ENCODE results near the gene ST3GAL3.
A peak's percentile ranks its signal among the peaks of the same experiment; 100 is the strongest.
"Not testable (repeated sequence)": the region's sequence is repeated elsewhere in the genome, so short reads cannot be mapped to it uniquely, and the experiment has no call there.

ST3GAL3 gene

DNA sequence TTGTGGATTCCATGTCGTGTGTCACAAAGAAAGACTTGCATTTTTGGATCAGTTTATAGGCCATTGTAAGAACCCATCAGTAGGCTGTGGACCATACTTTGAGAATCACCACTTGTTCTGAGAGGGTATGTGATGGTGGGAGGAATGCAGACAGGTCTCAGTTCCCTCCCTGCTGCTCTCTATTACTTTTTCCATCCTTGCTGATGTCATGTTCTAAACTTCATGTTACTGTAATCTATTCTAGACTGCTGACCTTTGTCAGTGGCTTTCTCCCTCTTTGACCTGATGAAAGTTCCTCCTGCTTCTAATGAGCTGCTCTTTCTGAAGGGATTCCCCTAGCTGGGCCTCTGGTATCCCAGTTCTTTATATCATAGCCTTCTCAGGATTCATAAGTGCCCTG, 46.1 kb downstream of the ST3GAL3 start:
- DNase-seq (ENCODE audit: low read depth in 1 of 2, low spot score in 1 of 2) = no peak

DNA sequence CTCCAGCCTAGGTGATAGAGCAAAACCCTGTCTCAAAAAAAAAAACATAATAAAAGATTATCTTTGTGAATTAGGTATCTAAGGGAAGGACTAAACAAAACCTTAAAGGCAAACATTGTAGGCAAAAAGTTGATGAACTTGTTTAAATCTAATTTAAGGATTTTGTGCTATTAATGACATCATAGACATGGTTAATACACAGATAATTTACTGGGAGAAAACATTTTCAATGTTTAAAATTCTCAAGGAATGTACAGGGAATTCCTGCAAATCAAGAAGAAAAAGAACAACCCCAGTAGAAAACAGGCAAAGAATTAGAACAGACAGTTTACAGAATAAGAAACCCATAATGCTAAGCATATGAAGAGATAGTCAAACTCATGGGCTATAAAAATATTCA, 47.6 kb downstream of the ST3GAL3 start:
- DNase-seq (ENCODE audit: low read depth in 1 of 2, low spot score in 1 of 2) = no peak

DNA sequence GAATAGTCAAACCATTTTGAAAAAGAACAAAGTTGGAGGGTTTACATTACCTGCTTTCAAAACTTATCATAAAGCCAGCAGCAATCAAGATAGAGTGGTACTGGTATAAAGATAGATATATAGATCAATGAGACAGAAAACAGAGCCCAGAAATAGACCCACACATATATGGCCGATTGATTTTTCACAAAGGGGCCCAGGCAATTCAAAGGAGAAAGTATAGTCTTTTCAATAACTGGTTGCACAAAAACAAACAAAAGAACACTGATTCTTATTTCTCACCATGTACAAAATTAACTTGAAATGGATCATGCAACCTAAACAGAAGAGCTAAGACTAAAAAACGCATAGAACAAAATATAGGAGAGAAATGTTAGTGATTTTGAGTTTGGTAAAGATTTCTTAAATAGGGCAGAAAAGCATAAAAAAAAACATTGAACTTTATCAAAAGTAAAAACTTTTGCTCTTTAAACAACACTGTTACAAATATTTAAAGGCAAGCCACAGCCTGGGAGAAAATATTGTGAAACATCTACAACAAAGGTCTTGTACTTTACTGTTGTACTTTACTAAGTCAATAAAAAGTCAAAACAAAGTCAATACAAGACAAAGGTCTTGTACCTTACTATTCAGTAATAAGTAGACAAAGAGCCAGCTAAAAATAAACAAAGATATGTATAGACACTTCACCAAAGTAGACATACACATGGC, 50.2 kb downstream of the ST3GAL3 start:
- DNase-seq (ENCODE audit: low read depth in 1 of 2, low spot score in 1 of 2) = no peak

DNA sequence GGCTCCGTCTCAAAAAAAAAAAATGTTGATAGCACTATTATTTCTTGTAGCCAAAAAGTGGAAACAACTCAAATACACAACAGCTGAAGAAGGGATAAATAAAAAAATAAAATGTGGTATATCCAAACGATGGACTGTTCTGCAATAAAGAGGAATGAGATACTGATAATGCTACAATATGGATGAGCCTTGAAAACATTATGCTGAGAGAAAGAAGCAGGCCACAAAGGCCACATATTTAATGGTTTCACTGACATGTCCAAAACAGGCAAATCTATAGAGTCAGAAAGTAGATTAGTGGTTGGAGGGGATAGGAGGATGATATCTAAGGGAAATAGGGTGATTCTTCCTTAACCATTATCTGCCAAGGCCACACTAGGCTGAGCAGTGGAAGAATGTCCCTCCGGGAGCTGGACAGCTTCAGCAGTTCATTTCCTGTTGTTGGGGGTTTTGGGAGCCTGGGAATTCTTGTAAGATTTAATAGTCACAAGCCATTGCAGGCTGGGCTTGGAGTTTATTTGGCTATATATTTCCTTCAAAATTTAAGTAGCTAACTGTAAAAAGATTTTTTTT, 53.5 kb downstream of the ST3GAL3 start:
- DNase-seq (ENCODE audit: low read depth in 1 of 2, low spot score in 1 of 2) = no peak

DNA sequence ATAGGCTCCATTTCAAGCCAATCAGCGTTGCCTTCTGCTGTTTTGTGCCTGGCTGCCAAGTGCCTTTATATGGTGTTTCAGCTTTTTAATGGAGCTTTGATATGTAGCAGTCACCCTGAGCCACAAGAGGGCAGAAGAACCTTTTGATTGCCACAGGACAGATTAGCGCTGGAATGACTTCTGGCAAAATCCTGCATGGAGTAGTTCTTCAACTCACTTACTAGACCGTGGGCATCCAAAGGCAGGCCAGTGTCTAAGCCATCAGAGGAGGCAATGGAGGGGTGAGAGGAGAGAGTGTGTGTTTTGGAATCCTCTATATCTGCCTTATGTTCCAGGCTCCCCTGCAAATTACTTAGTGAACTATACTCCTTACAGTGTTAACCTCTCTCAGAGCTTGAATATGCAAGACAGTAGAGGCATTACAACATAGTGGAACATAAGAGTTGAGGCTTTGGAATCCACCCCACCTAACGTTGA, 56.2 kb downstream of the ST3GAL3 start:
- DNase-seq (ENCODE audit: low read depth in 1 of 2, low spot score in 1 of 2) = peak in 1 of 2 donors; percentile 1

DNA sequence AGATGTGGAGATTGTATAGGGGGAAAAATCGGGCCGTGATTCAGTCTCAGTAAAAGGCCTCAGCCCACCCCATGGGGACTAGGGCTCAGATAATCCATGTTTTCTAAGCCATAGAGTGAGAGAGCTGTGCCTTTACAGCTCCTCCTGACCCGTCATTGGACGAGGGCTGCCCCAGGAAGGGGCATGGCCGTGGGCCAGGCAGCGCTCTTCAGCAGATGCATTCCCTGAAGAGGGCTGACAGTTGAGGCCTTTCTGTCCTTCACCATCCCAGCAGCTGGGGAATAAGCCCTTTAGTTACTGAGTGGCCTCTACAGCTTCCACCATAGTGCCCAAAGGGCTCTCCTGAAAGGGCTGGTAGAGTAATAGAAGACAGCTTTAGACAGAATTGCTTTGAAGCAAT, 57.2 kb downstream of the ST3GAL3 start:
- DNase-seq (ENCODE audit: low read depth in 1 of 2, low spot score in 1 of 2) = no peak

DNA sequence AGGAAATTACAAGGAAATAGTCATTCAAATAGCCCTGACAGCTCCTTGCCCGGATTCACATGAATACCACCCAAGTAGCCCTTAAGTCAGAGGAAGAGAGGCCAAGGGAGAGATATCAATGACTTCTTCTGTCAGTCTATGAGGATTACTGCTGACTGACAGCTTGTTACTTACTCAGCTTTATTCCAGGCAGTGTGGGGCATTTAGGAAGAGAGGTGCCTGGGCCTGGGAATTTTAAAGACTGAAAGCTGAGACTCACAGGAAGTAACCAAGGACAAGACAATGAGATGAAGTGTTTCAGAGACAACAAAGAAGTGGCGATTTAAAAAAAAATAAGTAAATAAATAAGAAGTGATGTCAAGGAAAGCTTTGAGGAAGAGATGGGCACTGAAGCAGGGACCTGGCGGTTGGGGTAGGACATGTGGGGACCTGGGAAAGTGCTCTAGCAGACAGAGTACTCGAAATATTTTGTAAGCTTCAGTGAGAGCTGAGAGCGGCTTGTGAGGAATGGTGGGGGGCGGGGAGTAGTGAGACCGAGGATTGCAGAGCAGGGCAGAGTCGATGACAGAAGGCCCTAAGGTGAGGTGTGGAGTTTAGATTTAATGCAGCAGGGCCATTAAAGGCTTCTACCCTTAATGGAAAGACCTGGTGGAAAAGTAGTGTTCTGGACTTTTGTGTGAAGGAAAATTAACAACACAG, 58.9 kb downstream of the ST3GAL3 start:
- no peak for DNase-seq (ENCODE audit: low read depth in 1 of 2, low spot score in 1 of 2)

DNA sequence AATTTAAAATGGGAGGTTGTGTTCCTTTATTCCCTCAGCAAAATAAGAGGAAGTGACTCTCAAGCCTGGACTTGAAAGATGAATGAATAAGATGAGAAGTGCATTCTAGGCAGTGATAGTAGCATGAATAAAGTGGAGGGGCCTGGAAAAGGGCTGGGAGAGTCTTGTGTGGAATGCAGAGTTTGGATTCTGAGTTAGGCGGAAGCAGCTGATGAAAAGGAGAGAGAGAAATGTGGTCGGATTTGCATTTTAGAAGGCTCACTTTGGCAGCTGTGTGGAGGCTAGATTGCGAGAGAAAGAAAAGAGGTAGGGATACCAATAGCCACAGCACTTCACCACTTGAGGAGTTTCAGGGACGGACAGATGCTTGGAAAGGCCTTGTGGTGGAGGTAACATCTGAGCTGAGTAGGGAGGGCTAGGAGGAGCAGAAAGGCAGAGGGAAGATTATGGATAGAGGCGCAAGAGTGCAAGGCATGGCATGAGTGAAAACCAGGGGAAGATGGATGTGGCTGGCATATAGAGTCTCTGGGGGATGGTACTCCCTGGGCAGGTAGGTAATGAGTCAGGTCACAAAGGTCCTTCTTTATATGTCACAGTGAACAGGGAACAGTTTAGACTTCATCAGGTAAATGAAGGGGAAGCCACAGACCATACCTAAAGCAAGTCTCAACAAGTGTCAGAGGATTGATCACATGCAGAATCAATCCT, 59.6 kb downstream of the ST3GAL3 start:
- no peak for DNase-seq (ENCODE audit: low read depth in 1 of 2, low spot score in 1 of 2)

DNA sequence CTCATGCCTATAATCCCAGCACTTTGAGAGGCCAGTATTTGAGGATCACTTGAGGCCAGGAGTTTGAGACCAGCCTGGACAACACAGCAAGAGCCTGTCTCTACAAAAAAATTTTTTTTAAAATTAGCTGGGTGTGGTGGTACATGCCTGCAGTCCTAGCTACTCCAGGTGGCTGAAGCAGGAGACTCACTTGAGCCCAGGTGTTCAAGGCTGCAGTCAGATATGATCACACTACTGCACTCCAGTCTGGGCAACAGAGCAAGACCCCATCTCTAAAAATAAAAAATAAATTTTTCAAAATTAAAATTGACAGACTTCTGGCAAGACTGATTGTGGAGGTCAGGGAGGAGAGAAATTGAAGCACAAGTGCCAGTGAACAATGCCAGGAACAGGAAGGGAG, 60.8 kb downstream of the ST3GAL3 start:
- DNase-seq (ENCODE audit: low read depth in 1 of 2, low spot score in 1 of 2) = no peak

DNA sequence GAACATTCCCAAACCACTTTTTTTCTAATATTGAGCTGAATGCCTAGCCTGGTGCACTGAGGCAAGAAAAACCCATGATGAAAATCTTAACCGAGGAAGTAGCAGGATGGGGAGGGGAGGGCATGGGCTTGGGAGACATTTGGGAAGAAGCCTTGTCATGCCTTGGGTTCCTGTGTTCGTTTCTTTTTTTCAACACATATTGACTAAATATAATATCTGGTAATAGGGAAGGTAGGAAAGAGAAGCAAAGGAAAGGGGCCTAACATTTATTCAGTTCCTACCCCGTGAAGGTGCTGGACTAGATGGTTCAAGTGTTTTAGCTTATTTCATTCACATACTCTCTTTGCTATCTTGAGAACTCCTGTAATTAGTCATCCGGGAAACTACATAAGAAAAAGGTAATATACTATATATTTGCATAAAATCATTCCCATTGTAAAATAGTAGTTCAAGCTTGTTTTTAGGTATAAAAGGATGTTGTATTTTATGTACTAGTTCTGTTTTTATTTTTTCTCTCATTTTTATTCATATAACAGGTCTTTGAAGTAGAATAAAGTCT, 62.1 kb downstream of the ST3GAL3 start:
- DNase-seq (ENCODE audit: low read depth in 1 of 2, low spot score in 1 of 2) = no peak

DNA sequence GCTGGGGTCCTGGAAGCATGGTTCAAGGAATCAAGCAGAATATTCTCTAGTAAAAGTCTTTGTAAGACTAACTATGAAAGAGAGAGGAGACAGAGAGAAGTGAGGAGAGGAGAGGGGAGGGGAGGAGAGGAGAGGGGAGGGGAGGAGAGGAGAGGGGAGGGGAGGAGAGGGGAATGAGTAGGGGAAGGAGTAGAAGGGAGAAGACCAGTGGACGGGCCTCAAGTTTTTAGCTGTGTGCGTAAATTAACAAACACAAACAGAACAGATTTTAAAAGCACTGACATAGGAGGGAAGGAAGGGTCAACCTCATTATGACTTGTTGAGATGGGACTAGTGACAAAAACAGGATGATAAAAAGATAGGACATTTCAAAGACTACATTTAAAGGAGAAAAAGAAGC, 62.8 kb downstream of the ST3GAL3 start:
- DNase-seq (ENCODE audit: low read depth in 1 of 2, low spot score in 1 of 2) = no peak

DNA sequence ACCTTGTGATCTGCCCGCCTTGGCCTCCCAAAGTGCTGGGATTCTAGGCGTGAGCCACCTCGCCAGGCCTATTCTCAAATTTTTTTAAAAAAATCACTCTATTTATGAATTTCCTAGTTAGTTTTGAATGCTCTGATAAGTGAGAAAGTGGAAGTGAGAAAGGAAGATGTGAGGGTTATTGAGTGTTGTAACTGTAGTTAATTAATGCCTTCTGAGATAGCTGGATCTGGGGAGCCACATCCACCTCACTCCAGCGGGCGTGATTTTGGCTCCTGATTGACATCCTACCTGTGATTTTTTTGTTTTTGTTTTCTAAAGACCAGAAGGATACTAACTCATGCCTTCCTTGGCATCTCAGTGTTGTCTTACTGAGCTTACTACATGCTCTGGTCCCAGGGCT, 65.6 kb downstream of the ST3GAL3 start:
- no peak for DNase-seq (ENCODE audit: low read depth in 1 of 2, low spot score in 1 of 2)

DNA sequence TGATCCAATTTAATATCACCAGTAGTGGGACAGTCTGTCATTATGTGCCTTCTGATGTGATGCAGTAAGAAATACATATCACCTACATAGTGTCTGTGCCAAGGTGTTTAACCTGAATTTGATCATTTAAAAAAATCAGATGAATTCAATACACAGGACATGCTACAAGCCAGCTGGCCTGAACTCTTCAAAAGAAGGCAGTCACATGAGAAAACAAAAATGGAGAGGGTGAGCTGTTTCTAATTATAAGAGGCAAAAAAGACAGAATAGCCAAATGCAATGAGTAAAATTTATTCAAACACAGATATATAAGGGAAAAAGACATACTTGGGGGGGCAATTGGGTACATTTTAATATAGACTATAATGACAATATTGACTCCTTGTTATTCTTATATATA, 66.5 kb downstream of the ST3GAL3 start:
- no peak for DNase-seq (ENCODE audit: low read depth in 1 of 2, low spot score in 1 of 2)

DNA sequence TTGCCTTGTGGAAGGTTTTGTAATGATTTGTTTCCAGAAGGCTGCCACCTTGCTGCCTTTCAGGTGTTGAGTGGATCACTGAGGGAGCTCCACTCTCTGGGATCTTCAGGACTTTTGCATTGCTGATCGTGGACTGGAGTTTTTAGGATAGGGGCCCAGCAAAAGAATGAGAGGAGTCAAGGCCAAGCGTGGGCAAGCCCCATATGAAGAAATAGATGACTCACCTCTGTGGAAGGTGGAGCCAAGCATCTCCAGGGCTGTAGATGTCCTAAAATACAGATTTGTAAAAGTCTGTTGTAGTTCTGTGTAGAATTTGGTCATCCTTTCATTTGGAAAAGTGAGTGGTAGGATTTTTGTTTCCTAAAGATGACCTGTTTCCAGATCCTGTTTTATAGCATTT, 67.0 kb downstream of the ST3GAL3 start:
- DNase-seq (ENCODE audit: low read depth in 1 of 2, low spot score in 1 of 2) = no peak

DNA sequence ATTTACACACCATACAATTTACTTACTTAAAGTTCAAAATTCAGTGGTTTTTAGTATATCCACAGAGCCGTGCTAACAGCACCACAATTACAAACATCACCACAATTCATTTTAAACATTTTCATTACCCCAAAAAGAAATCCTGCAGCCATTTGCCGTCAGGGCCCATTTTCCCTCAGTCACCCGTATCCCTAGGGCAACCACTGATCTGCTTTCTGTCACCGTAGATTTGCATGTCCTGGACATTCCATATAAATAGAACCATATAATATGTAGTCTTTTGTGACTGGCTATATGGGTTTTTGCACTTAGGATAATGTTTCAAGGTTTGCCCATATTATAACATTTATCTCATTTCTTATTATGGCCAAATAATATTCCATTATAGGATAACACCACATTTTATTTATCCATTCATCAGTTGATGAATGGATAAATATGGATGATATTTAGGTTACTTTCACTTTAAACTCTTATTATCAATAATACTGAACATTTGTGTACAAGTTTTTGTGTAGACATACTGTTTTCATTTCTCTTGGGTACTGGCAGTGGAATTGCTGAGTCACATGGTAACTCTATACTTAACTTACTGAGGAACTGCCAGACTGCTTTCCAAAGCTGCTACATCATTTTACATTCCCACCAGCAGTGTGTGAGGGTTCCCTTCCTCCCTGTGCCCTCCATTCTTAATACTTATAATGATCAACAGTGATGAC, 68.9 kb downstream of the ST3GAL3 start:
- DNase-seq (ENCODE audit: low read depth in 1 of 2, low spot score in 1 of 2) = no peak

DNA sequence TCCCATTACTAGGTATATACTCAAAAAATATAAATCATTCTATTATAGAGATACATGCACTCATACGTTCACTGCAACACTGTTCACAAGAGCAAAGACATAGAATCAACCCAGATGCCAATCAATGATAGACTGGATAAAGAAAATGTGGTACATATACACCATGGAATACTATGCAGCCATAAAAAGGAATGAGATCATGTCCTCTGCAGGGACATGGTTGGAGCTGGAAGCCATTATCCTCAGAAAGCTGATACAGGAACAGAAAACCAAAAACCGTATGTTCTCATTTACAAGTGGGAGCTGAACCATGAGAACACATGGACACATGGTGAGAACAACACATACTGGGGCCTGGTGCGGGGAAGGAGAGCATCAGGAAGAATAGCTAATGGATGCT, 70.6 kb downstream of the ST3GAL3 start:
- not testable (repeated sequence) for DNase-seq (ENCODE audit: low read depth in 1 of 2, low spot score in 1 of 2)

DNA sequence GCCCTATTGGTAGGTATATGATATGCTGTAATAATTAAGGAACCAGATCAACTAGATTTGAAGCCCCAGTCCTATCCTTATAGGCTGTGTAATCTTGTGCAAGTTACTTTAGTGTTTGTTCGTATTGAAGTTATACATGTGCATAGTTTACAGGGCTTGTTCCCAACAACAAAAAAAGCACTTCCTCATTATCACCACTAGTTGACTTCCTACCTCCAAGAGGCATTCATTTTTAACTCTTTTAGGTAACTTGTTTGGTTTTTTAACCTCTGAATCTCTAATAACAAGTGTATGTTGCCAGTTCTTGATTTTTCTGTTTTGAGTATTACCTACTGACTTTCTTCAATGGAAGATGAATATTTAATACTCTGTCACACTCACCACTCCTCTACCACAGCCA, 71.9 kb downstream of the ST3GAL3 start:
- no peak for DNase-seq (ENCODE audit: low read depth in 1 of 2, low spot score in 1 of 2)

DNA sequence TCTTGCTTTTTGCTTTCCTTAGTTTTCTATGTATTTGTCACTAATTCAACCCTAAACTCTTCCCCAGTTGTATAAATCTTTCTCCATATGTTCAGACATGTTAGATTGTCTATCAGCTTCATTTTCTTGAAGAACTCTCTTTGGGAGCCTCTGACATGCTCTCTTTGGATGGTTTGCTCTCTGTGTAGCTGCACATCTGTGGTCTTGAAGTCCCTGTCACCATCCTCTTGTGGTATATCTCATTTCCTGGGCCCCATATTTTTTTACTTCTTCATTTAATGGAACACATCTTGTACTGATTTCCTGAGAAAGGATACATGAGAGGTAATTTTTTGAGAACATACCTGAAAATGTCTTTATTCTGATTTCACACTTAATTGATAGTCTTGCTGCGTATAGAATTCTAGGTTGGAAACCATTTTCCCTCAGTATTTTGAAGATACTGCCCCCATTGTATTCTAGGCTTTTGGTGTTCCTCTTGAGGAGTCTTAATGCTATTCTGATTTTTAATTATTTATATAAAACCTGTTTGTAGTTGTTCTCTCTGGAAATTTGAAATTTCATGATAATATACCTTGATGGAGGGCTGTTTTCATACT, 72.6 kb downstream of the ST3GAL3 start:
- DNase-seq (ENCODE audit: low read depth in 1 of 2, low spot score in 1 of 2) = no peak

DNA sequence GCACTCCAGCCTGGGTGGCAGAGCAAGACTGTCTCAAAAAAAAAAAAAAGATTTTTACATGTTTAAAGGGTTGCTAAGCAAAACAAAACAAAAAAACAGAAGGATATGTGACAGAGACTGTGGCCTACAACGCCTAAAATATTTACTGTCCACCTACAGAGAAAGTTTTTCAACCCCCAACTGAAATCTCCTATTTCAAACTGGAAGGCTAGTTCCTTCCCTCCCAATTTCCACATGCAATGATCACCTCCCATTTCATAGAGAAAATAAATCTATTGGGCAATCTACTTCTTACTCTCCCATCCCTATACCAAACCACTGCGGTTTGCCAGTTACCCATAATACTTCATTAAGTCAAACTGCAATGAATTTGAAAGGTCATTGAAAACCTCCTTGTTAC, 74.2 kb downstream of the ST3GAL3 start:
- no peak for DNase-seq (ENCODE audit: low read depth in 1 of 2, low spot score in 1 of 2)

DNA sequence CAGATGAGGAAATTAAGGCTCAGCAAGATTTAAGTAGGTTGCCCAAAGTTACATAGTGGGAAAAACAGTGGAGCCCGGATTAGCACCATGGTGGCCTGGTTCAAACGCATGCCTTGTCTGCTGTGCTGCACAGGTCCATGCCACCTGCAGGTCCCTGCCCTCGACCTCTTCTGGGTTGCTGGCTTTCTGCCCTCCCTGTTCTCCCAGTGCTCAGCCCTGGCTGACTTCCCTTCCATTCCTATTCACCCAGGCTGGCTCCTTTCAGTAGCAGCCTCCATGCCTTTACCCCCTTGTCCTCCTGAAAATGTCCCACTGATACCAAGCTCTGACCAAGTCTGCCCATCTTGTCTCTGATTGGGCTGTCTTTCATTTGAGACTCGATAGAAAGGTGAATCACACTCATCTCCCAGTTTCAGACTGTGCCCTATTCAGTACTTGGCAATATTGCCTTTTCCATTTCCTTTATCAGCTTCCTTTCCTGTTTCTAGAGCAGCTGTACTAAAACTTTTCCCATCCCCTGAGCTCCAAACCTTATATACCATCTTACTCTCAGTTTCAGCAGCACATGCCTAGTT, 75.8 kb downstream of the ST3GAL3 start:
- no peak for DNase-seq (ENCODE audit: low read depth in 1 of 2, low spot score in 1 of 2)

Data from stimulated activated CD4-positive, alpha-beta T cell treated with anti-CD3 and anti-CD28 coated beads, Interleukin-15, amount 100 ng/mL, for 1 hour (primary cell).